ENCODE results near the gene PLXND1.
"Not testable (repeated sequence)": the region's sequence is repeated elsewhere in the genome, so short reads cannot be mapped to it uniquely, and the experiment has no call there.

The PLXND1 gene

DNA sequence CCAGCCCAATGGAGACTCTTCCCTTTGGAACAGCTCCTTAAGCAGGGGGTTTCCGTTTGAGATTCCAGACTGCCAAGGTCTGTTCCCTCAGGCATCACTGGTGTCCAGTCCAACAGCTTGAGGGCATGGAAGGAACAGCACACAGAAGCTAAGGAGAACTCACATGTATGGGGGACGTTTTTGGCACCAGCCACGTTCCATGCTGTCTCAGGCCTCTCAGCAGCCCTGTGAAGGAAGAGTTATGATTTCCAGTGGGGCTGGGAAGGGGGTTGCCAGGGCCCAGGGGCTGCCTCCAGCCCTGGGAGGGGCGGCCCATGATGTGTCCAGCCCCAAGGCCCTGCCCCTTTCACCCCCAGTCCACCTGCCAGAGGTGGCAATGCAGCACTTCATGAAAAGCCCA is 85.5 kb downstream of the PLXND1 start:
- DNase-seq = no peak

- no peak for DNase-seq
Measured at GRCh38 chr3:129519896-129520715, 86.4 kb downstream of the PLXND1 start.

DNA sequence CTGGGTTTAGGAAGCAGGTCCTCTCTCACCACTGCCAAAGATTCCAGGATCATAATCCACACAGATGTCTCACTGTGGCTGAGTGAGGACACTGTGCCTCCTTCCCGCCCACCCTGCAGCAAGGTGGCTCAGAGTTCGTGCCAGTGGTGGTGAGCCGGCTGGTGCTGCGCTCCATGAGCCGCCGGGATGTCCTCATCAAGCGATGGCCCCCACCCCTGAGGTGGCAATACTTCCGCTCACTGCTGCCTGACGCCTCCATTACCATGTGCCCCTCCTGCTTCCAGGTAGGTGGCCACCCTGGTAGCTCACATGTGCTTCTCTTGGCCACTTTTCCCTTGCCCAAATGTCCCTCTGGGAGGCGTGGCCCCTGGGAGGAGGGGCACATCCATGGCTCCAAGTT is 87.0 kb downstream of the PLXND1 start:
- DNase-seq = no peak

DNA sequence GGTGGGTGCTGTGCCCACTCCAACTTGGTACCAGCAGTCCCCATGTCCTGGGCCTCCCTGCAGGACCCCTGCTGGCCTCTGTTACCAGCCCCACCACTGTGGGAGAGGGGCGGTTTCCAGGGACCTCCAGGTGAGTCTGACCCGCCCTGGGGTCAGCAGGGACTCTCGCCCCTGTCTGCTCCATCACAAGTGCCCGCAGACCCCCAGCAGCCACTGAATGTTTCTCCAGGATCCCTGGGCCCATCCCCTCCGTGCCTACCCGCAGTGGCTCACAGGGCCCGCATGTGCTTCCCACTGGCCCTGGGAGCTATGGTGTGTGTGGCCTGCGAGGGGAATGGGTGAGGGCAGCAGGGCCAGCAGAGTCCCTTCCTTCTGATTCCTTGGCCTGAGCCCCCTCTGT is 87.9 kb downstream of the PLXND1 start:
- DNase-seq = no peak

- DNase-seq = no peak
Measured at GRCh38 chr3:129518038-129518561, 88.4 kb downstream of the PLXND1 start.

DNA sequence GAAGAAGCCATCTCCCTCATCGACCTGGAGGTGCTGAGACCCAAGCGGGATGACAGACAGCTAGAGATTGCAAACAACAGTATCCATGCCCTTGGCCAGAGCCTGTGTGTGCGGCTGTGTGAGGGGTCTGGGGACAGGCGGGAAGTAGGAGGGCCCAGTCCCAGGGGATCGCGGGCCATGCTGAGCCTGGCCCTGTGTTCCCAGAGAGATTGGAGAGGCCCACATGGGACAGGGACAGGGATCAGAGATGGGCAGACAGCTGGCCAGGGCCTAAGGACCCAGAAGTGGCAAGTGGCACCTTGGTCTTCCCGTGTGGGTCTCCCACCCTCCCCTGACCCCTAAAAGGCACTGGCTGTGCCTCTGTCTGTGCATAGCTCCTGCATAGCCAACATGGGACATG is 89.0 kb downstream of the PLXND1 start:
- DNase-seq = no peak

DNA sequence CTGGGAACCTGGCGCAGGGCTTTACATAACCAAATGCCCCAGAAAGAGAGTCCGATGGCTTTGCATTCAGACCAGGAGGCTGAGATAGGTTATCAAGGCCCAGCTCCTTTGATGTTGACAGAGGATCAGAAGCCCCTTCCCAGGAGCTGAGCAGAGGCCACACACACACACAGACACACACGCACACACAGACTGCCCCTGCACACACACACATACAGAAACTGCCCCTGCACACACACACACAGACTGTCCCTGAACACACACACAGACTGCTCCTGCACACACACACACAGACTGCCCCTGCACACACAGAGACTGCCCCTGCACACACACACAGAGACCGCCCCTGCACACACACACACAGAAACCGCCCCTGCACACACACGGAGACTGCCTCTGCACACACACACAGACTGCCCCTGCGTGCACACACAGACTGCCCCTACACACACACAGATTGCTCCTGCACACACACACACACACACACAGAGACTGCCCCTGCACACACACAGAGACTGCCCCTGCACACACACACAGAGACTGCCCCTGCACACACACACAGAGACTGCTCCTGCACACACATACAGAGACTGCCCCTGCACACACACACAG is 90.5 kb downstream of the PLXND1 start:
- not testable (repeated sequence) for DNase-seq

DNA sequence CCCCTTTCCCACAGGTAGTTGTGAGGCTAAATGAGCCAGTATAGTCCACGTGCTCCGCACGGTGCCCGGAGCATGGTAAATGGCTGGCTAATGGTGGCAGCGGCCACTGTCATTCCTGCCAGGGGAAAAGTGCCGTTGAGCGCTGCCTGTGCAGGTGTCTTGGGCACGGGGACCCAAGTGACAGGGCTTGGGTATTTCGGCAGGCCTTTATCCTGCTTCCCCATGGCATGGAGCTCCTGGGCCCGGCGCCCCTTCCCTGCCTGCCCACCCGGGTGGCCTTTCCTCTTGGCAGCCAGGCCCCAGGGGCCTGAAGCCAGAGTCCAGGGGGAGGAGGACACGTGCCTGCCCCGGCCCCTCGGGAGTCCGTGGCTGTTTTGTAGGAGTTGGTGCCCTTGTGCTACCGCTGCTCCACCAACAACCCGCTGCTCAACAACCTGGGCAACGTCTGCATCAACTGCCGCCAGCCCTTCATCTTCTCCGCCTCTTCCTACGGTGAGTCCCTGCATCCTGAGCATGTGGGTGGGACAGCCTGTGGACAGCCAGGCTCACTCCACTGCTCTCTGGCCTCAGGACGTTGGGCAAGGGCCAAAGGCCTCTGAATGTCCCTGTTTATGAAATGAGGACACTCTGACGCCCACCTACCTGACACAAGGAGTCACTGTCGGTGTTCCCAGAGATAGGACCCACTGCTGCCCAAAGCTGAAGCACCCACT is 91.2 kb downstream of the PLXND1 start:
- not testable (repeated sequence) for DNase-seq

GRCh38 chr3:129514563-129514962 is 91.9 kb downstream of the PLXND1 start:
- no peak for DNase-seq

DNA sequence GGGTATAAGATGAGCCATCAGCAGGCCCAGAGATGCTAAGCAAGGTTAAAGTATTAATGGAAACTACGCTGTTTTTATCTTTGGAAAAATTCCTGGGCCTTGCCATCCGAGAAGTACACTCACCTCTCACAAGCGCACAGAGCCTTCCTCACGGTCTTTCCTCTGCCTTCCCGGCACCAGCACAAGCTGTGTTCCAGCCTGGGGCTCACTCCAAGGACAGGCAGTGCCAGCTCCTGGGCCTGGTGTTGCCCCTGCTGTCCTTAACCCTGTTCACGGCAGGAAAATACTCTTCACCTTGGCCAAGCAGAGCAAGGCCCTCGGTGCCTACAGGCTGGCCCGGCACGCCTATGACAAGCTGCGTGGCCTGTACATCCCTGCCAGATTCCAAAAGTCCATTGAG is 92.4 kb downstream of the PLXND1 start:
- no peak for DNase-seq

DNA sequence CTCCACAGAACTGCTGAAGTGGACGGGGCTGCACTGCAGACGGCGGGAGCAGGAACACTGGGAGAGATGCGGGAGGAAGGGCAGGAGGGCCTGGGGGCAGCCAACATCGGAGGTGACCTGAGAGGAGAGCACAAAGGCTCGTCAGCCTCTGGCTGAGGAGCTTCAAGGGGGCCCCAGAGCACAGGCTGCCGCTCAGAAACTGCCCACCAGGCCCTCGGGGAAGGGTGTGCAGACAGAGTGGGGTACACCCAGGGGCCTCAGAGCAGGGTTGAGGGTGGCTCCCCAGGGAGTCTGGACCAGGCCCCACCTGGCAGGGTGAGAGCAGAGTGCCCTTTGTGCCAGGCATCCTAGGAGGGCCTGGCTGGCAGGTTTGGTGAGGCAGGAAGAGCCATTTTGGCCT is 92.8 kb downstream of the PLXND1 start:
- no peak for DNase-seq

DNA sequence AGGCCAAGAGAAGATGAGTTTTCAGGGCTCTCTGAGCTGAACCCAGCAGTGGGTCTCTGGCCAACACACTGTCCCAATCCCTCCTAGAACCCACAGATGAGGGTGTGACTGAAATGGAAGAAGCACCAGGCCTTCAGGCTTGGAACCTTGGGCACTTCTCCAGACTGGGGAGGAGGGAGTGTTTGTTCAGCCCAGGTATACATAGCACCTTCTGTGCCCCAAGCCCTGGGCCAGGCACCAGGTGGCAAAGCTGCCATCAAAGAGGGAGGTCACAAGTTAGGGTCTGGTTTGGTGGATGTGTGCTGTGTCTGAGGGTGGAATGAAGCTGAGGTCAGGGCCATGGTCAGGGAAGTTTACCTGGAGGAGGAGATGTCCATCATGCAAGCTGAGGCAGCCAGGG is 93.9 kb downstream of the PLXND1 start:
- no peak for DNase-seq

GRCh38 chr3:129507181-129507831 is 99.2 kb downstream of the PLXND1 start:
- no peak for DNase-seq

DNA sequence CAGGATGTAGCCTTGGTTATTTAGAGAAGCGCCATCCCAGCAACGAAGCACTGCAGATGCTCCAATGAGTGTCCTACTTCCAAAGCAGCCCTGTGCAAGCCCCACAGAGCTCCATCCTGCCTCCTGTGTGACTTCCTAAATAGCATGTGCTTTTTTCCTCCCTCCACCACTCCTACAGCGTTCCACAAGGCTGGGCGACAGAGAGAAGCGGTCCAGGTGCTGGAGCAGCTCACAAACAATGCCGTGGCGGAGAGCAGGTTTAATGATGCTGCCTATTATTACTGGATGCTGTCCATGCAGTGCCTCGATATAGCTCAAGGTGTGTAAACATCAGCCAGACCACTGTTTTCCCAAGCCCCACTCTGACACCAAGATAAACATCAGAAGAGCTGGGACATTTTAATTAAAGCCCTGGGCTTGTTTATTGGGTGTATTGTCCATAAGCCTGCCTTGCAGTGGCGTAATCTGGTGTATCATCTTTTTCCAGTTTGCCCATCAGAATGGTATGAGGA is 100.2 kb downstream of the PLXND1 start:
- DNase-seq = no peak

DNA sequence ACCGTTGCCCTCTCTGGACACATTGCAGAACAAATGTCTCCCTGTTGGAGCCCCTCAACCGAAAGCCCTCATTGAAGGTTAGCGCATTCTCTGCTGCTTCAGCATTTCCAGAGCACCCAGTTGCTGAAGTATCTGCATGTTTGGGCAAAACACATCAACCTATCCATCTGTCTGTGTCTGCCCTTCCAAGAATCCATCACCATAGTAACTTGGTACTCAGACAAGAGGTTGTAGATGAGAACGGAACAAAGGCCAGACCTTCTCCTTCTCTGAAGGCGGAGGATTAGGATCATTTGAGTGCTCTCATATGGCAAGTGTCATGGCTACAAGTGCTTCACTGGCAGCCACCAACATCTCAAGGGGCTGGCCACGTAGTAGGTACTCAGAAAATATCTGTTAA is 101.1 kb downstream of the PLXND1 start:
- no peak for DNase-seq
